Neuronal stem cell (in vitro differentiated cells): ENCODE measurements around the gene PSME2.

Experiments used
- DNase-seq: peaks from one replicate; pipeline ENCODE4 v3.0.0-alpha.2; 2013; ENCODE audit warnings: low spot score
- H2AFZ ChIP-seq: one replicate; pipeline ENCODE4 v1.6.1; 2013; ENCODE audit warnings: mild to moderate bottlenecking, low read length, inconsistent platforms
- H2AK5ac ChIP-seq: 2 replicates; pipeline ENCODE4 v1.6.1; 2013; ENCODE audit warnings: low read depth, mild to moderate bottlenecking, inconsistent platforms, low read length, moderate library complexity, mixed read lengths
- H2BK120ac ChIP-seq: 2 replicates; pipeline ENCODE4 v1.6.1; 2013; ENCODE audit warnings: low read depth, mild to moderate bottlenecking, inconsistent platforms, low read length, moderate library complexity, mixed read lengths
- H2BK12ac ChIP-seq: one replicate; pipeline ENCODE4 v1.6.1; 2013; ENCODE audit warnings: low read length, inconsistent platforms
- H2BK15ac ChIP-seq: 2 replicates; pipeline ENCODE4 v1.6.1; 2013; ENCODE audit warnings: mild to moderate bottlenecking, low read length, inconsistent platforms, mixed read lengths
- H2BK5ac ChIP-seq: one replicate; pipeline ENCODE4 v1.6.1; 2013; ENCODE audit warnings: inconsistent platforms, mild to moderate bottlenecking, low read length, moderate library complexity
- H3K14ac ChIP-seq: one replicate; pipeline ENCODE4 v1.6.1; 2013; ENCODE audit warnings: low read length, inconsistent platforms
- H3K18ac ChIP-seq: 2 replicates; pipeline ENCODE4 v1.6.1; 2013; ENCODE audit warnings: low read length, inconsistent platforms
- H3K23ac ChIP-seq: 2 replicates; pipeline ENCODE4 v1.6.1; 2013; ENCODE audit warnings: low read depth, mild to moderate bottlenecking, mixed read lengths, low read length, inconsistent platforms; ENCODE audit not compliant: poor library complexity
- H3K27ac ChIP-seq: replicated peaks from 3 replicates; pipeline ENCODE4 v1.5.1; 2013; ENCODE audit warnings: low read length, inconsistent platforms
- H3K27me3 ChIP-seq, 3 experiments: 2 replicates each; pipeline ENCODE4 v1.6.1; 2013; ENCODE audit warnings: low read length in 3 of 3, mild to moderate bottlenecking in 2 of 3, inconsistent platforms in 1 of 3, low read depth in 1 of 3, mixed read lengths in 1 of 3, moderate library complexity in 1 of 3; ENCODE audit not compliant: control insufficient read depth in 3 of 3, insufficient read depth in 3 of 3
- H3K36me3 ChIP-seq, 2 donors: replicated peaks in 1 of 2; 2 replicates each; pipeline ENCODE4 v1.6.1; 2013; ENCODE audit warnings: low read length in 2 of 2; ENCODE audit not compliant: control insufficient read depth in 2 of 2, insufficient read depth in 2 of 2
- H3K4ac ChIP-seq: 2 replicates; pipeline ENCODE4 v1.6.1; 2013; ENCODE audit warnings: inconsistent platforms, mild to moderate bottlenecking, low read length, moderate library complexity
- H3K4me1 ChIP-seq, 2 donors: 1 replicate in 1 of 2; 2 replicates in 1 of 2; pipeline ENCODE4 v1.6.1; 2013; ENCODE audit warnings: low read length in 2 of 2, low read depth in 1 of 2; ENCODE audit not compliant: control insufficient read depth in 2 of 2, insufficient read depth in 1 of 2
- H3K4me2 ChIP-seq: one replicate; pipeline ENCODE4 v1.6.1; 2013; ENCODE audit warnings: mild to moderate bottlenecking, low read length, inconsistent platforms; ENCODE audit not compliant: insufficient read depth, poor library complexity, severe bottlenecking
- H3K4me3 ChIP-seq, 2 donors: 2 replicates each; pipeline ENCODE4 v1.5.1; 2013; ENCODE audit warnings: low read length in 2 of 2, mild to moderate bottlenecking in 2 of 2, inconsistent platforms in 1 of 2, moderate library complexity in 1 of 2
- H3K79me1 ChIP-seq: one replicate; pipeline ENCODE4 v1.6.1; 2013; ENCODE audit warnings: low read depth, mild to moderate bottlenecking, inconsistent platforms, low read length, moderate library complexity
- H3K9ac ChIP-seq: one replicate; pipeline ENCODE4 v1.6.1; 2013; ENCODE audit warnings: mild to moderate bottlenecking, low read depth, low read length, inconsistent platforms; ENCODE audit not compliant: poor library complexity
- H3K9me3 ChIP-seq, 2 donors: replicated peaks in 1 of 2; 2 replicates each; pipeline versions ENCODE3 to v1.6.1; 2013; ENCODE audit warnings: low read length in 2 of 2, mild to moderate bottlenecking in 2 of 2, inconsistent platforms in 1 of 2, low read depth in 1 of 2, mixed read lengths in 1 of 2, moderate library complexity in 1 of 2; ENCODE audit not compliant: control insufficient read depth in 2 of 2, insufficient read depth in 1 of 2
- H4K8ac ChIP-seq: one replicate; pipeline ENCODE4 v1.6.1; 2013; ENCODE audit warnings: low read depth, mild to moderate bottlenecking, inconsistent platforms, low read length, moderate library complexity
- H4K91ac ChIP-seq: one replicate; pipeline ENCODE4 v1.6.1; 2013; ENCODE audit warnings: low read length, low read depth, mild to moderate bottlenecking, inconsistent platforms; ENCODE audit not compliant: poor library complexity
- WGBS, 2 donors: extraction: QIAGEN DNeasy Blood & Tissue Kit; methylation state at CpG; one replicate each; pipeline ENCODE4 v1.1.7; 2013; ENCODE audit warnings: missing lambda C conversion rate in 2 of 2, mixed read lengths in 1 of 2; ENCODE audit not compliant: insufficient read length in 2 of 2, insufficient replicate concordance in 1 of 2; ENCODE audit errors: extremely low coverage in 2 of 2; 5-methylcytosine and 5-hydroxymethylcytosine counted together

The PSME2 gene

GRCh38 chr14:24156840-24157239 lies 10.4 kb upstream of the PSME2 start:
- Histone ChIP-seq H4K8ac (no peak overlapping the region), H4K91ac (no peak overlapping the region), H2BK5ac (no peak overlapping the region), H3K23ac (no peak overlapping the region), H3K36me3 (peaks cover 41 to 74% of the 10 kb centered on the region in 2 donors), H3K79me1 (no peaks in the 10 kb centered on the region), H3K27me3 (no peaks in the 10 kb centered on the region), H2AFZ (no peak overlapping the region), H3K4ac (no peak overlapping the region), H2BK120ac (no peak overlapping the region), H3K14ac (no peak overlapping the region), H3K9me3 (no peaks in the 10 kb centered on the region), H3K4me1 (peaks cover 7 to 9% of the 10 kb centered on the region in 2 donors), H2BK12ac (no peak overlapping the region), H3K27ac (no peak overlapping the region), H3K18ac (no peak overlapping the region), H3K9ac (no peak overlapping the region), H3K4me3 (no peak overlapping the region), H3K4me2 (no peak overlapping the region), H2AK5ac (no peak overlapping the region), H2BK15ac (no peak overlapping the region)
- WGBS, 2 donors, result no CpG with 5 or more reads among the region's 1 CpG
- DNase-seq, result no peak

GRCh38 chr14:24155100-24155499 lies 8.7 kb upstream of the PSME2 start:
- no peak for DNase-seq
- Histone ChIP-seq H2BK15ac (no peak overlapping the region), H3K23ac (no peak overlapping the region), H4K8ac (no peak overlapping the region), H2AFZ (no peak overlapping the region), H3K27ac (no peak overlapping the region), H3K9ac (peak overlapping the region; percentile 79), H3K4me3 (no peak overlapping the region), H2BK12ac (no peak overlapping the region), H3K36me3 (peaks cover 53 to 84% of the 10 kb centered on the region in 2 donors), H3K4me2 (no peak overlapping the region), H3K4ac (no peak overlapping the region), H3K14ac (no peak overlapping the region), H3K4me1 (no peaks in the 10 kb centered on the region), H2BK120ac (no peak overlapping the region), H3K27me3 (no peaks in the 10 kb centered on the region), H3K79me1 (peaks cover 2% of the 10 kb centered on the region), H4K91ac (no peak overlapping the region), H2AK5ac (no peak overlapping the region), H3K9me3 (no peaks in the 10 kb centered on the region), H3K18ac (no peak overlapping the region), H2BK5ac (no peak overlapping the region)
- WGBS, 2 donors, result no CpG with 5 or more reads among the region's 10 CpGs

GRCh38 chr14:24151404-24152080 lies 5.1 kb upstream of the PSME2 start:
- Histone ChIP-seq H2BK120ac (no peak overlapping the region), H3K18ac (no peak overlapping the region), H2BK15ac (no peak overlapping the region), H3K4me3 (no peak overlapping the region), H3K36me3 (peaks cover 45 to 72% of the 10 kb centered on the region in 2 donors), H4K91ac (no peak overlapping the region), H2AK5ac (no peak overlapping the region), H3K4ac (no peak overlapping the region), H2AFZ (no peak overlapping the region), H2BK5ac (no peak overlapping the region), H3K79me1 (peaks cover 13% of the 10 kb centered on the region), H3K9ac (no peak overlapping the region), H3K14ac (no peak overlapping the region), H4K8ac (no peak overlapping the region), H3K4me2 (no peak overlapping the region), H3K23ac (no peak overlapping the region), H3K4me1 (peaks cover 4 to 5% of the 10 kb centered on the region in 2 donors), H3K27ac (no peak overlapping the region), H2BK12ac (no peak overlapping the region), H3K9me3 (no peaks in the 10 kb centered on the region), H3K27me3 (no peaks in the 10 kb centered on the region)
- DNase-seq, result no peak
- no CpG with 5 or more reads among the region's 16 CpGs for WGBS, 2 donors

GRCh38 chr14:24150993-24151392 lies 4.6 kb upstream of the PSME2 start:
- no peak overlapping the region for H2BK15ac ChIP-seq
- peaks cover 4 to 9% of the 10 kb centered on the region in 2 donors for H3K4me1 ChIP-seq
- no peak overlapping the region for H3K14ac ChIP-seq
- H3K36me3 ChIP-seq, result peaks cover 44 to 68% of the 10 kb centered on the region in 2 donors
- H2AK5ac ChIP-seq, result no peak overlapping the region
- H2BK5ac ChIP-seq, result no peak overlapping the region
- H2AFZ ChIP-seq, result no peak overlapping the region
- no CpG with 5 or more reads among the region's 9 CpGs for WGBS, 2 donors
- no peak overlapping the region for H4K91ac ChIP-seq
- H3K27me3 ChIP-seq, result no peaks in the 10 kb centered on the region
- no peak overlapping the region for H2BK120ac ChIP-seq
- H3K9me3 ChIP-seq, result no peaks in the 10 kb centered on the region
- peaks cover 13% of the 10 kb centered on the region for H3K79me1 ChIP-seq
- H3K23ac ChIP-seq, result no peak overlapping the region
- H4K8ac ChIP-seq, result no peak overlapping the region
- H3K9ac ChIP-seq, result peak overlapping the region; percentile 13
- H3K27ac ChIP-seq, result no peak overlapping the region
- H2BK12ac ChIP-seq, result no peak overlapping the region
- no peak overlapping the region for H3K4me2 ChIP-seq
- DNase-seq, result no peak
- no peak overlapping the region for H3K18ac ChIP-seq
- H3K4me3 ChIP-seq, result no peak overlapping the region
- H3K4ac ChIP-seq, result no peak overlapping the region
